ENCODE data around the gene MYO1E.

The MYO1E gene

GRCh38 chr15:59210186-59210585 lies 162.5 kb downstream of the MYO1E start:
- peaks cover 8 to 33% of the 10 kb centered on the region in 2 donors for H3K36me3 ChIP-seq (ENCODE audit: control insufficient read depth in 2 of 2, insufficient read depth in 2 of 2, low read length in 2 of 2)
- no peaks in the 10 kb centered on the region for H3K4me1 ChIP-seq (ENCODE audit: control insufficient read depth, insufficient read depth, low read length)
- no peaks in the 10 kb centered on the region for H3K27me3 ChIP-seq (ENCODE audit: control insufficient read depth in 1 of 2, insufficient read depth in 2 of 2, low read length in 2 of 2)
- no peak overlapping the region for H3K27ac ChIP-seq (ENCODE audit: low read length)
- H3K9me3 ChIP-seq (ENCODE audit: control insufficient read depth in 2 of 2, low read length in 2 of 2) = no peaks in the 10 kb centered on the region
- H3K9ac ChIP-seq (ENCODE audit: low read length in 2 of 2) = no peak overlapping the region
- H3K4me3 ChIP-seq (ENCODE audit: low read length in 2 of 2) = no peak overlapping the region

DNA sequence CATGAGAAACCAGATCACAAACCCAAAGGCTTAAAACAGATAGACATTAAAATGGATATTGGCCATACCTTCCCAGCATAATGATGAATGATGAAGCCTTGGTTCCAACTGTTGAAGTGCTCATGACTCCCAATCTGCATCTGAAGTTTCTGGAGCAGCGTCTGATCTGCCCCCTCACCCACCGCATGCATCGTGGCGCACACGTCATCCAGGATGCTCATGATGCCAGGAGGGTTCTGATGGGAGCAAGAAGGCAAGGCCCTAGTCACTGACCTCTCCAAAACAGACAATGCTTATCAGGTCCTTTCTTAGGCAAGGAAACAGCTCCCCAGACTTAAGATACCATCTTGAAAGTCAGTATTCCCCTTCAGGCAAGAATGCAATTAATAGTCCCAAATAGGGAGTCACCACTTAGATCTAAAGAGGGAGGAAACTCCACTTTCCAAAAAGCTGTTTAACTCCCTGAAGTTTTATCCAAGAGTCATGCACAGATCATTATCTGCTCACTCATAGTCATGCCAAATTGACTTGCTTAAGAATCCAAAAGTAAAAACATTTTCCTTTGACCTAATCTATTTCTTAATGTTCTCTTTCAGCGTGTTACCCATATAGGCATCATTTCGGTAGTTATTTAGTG lies 163.9 kb downstream of the MYO1E start:
- Histone ChIP-seq H3K9ac (ENCODE audit: low read length in 2 of 2) (no peak overlapping the region), H3K27ac (ENCODE audit: low read length) (no peak overlapping the region), H3K4me1 (ENCODE audit: control insufficient read depth, insufficient read depth, low read length) (no peaks in the 10 kb centered on the region), H3K27me3 (ENCODE audit: control insufficient read depth in 1 of 2, insufficient read depth in 2 of 2, low read length in 2 of 2) (no peaks in the 10 kb centered on the region), H3K9me3 (ENCODE audit: control insufficient read depth in 2 of 2, low read length in 2 of 2) (no peaks in the 10 kb centered on the region), H3K36me3 (ENCODE audit: control insufficient read depth in 2 of 2, insufficient read depth in 2 of 2, low read length in 2 of 2) (peaks cover 10 to 43% of the 10 kb centered on the region in 2 donors), H3K4me3 (ENCODE audit: low read length in 2 of 2) (no peak overlapping the region)

DNA sequence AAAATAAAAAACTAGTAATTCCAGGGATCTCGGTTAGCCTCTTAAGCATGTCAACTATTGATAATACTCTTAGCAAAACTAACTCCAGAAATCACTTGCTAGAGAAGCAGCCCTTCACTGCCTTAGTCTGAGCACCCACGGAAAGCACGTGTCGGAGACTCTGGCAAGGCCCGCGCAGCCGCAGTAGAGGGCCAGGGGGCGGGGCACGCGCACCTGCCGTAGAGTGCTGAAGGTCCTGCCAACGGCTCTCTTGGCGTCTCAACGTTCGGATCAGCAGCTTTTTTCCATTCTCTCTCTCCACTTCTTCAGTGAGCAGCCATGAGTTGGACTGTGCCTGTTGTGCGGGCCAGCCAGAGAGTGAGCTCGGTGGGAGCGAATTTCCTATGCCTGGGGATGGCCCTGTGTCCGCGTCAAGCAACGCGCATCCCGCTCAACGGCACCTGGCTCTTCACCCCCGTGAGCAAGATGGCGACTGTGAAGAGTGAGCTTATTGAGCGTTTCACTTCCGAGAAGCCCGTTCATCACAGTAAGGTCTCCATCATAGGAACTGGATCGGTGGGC lies 166.0 kb downstream of the MYO1E start, which contains the start of gene LDHAL6B:
LDHAL6B (plus strand) TSS at position 221 of the 561 bp plus-strand sequence; CDS start at position 319, 98 bp downstream.
- Histone ChIP-seq H3K4me3 (ENCODE audit: low read length in 2 of 2) (no peak within 1 kb of the TSS), H3K4me1 (ENCODE audit: control insufficient read depth, insufficient read depth, low read length) (no peaks in the 10 kb centered on the region), H3K9ac (ENCODE audit: low read length in 2 of 2) (no peak within 1 kb of the TSS), H3K9me3 (ENCODE audit: control insufficient read depth in 2 of 2, low read length in 2 of 2) (no peaks in the 10 kb centered on the region), H3K27me3 (ENCODE audit: control insufficient read depth in 1 of 2, insufficient read depth in 2 of 2, low read length in 2 of 2) (no peaks in the 10 kb centered on the region), H3K36me3 (ENCODE audit: control insufficient read depth in 2 of 2, insufficient read depth in 2 of 2, low read length in 2 of 2) (peaks cover 19 to 46% of the 10 kb centered on the region in 2 donors), H3K27ac (ENCODE audit: low read length) (no peak within 1 kb of the TSS)

- no peak overlapping the region for H3K27ac ChIP-seq (ENCODE audit: low read length)
- H3K4me1 ChIP-seq (ENCODE audit: control insufficient read depth, insufficient read depth, low read length) = no peaks in the 10 kb centered on the region
- H3K9me3 ChIP-seq (ENCODE audit: control insufficient read depth in 2 of 2, low read length in 2 of 2) = no peaks in the 10 kb centered on the region
- peaks cover 19 to 47% of the 10 kb centered on the region in 2 donors for H3K36me3 ChIP-seq (ENCODE audit: control insufficient read depth in 2 of 2, insufficient read depth in 2 of 2, low read length in 2 of 2)
- no peaks in the 10 kb centered on the region for H3K27me3 ChIP-seq (ENCODE audit: control insufficient read depth in 1 of 2, insufficient read depth in 2 of 2, low read length in 2 of 2)
- H3K4me3 ChIP-seq (ENCODE audit: low read length in 2 of 2) = no peak overlapping the region
- H3K9ac ChIP-seq (ENCODE audit: low read length in 2 of 2) = no peak overlapping the region
Observed at GRCh38 chr15:59205839-59206622, 166.6 kb downstream of the MYO1E start.

GRCh38 chr15:59203657-59204056 lies 169.0 kb downstream of the MYO1E start:
- no peak overlapping the region for H3K27ac ChIP-seq (ENCODE audit: low read length)
- no peak overlapping the region for H3K9ac ChIP-seq (ENCODE audit: low read length in 2 of 2)
- H3K27me3 ChIP-seq (ENCODE audit: control insufficient read depth in 1 of 2, insufficient read depth in 2 of 2, low read length in 2 of 2) = no peaks in the 10 kb centered on the region
- H3K36me3 ChIP-seq (ENCODE audit: control insufficient read depth in 2 of 2, insufficient read depth in 2 of 2, low read length in 2 of 2) = peaks cover 19 to 45% of the 10 kb centered on the region in 2 donors
- H3K9me3 ChIP-seq (ENCODE audit: control insufficient read depth in 2 of 2, low read length in 2 of 2) = no peaks in the 10 kb centered on the region
- H3K4me1 ChIP-seq (ENCODE audit: control insufficient read depth, insufficient read depth, low read length) = no peaks in the 10 kb centered on the region
- H3K4me3 ChIP-seq (ENCODE audit: low read length in 2 of 2) = no peak overlapping the region

GRCh38 chr15:59203008-59203407 lies 169.7 kb downstream of the MYO1E start:
- Histone ChIP-seq H3K9me3 (ENCODE audit: control insufficient read depth in 2 of 2, low read length in 2 of 2) (no peaks in the 10 kb centered on the region), H3K4me1 (ENCODE audit: control insufficient read depth, insufficient read depth, low read length) (no peaks in the 10 kb centered on the region), H3K27me3 (ENCODE audit: control insufficient read depth in 1 of 2, insufficient read depth in 2 of 2, low read length in 2 of 2) (no peaks in the 10 kb centered on the region), H3K4me3 (ENCODE audit: low read length in 2 of 2) (no peak overlapping the region), H3K9ac (ENCODE audit: low read length in 2 of 2) (no peak overlapping the region), H3K27ac (ENCODE audit: low read length) (no peak overlapping the region), H3K36me3 (ENCODE audit: control insufficient read depth in 2 of 2, insufficient read depth in 2 of 2, low read length in 2 of 2) (peaks cover 21 to 50% of the 10 kb centered on the region in 2 donors)

DNA sequence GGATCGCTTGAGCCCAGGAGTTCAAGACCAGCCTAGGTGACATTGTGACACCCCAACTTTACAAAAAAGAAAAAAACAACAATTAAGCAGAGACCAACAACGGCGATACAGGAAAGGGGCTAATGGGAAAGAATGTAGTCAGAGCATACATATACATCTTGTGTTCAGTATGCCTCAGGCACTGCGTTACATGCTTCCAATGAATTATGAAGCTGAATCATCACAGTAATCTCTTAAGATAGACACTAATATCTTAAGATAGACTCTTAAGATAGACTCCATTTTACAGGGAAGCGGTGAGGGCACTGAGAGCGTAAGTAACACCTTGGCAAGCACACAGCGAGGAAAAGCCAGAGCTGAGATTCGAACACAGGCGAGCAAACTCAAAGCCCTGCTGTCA lies 172.1 kb downstream of the MYO1E start:
- Histone ChIP-seq H3K4me3 (ENCODE audit: low read length in 2 of 2) (no peak overlapping the region), H3K27ac (ENCODE audit: low read length) (no peak overlapping the region), H3K36me3 (ENCODE audit: control insufficient read depth in 2 of 2, insufficient read depth in 2 of 2, low read length in 2 of 2) (peaks cover 19 to 32% of the 10 kb centered on the region in 2 donors), H3K9ac (ENCODE audit: low read length in 2 of 2) (no peak overlapping the region), H3K27me3 (ENCODE audit: control insufficient read depth in 1 of 2, insufficient read depth in 2 of 2, low read length in 2 of 2) (no peaks in the 10 kb centered on the region), H3K9me3 (ENCODE audit: control insufficient read depth in 2 of 2, low read length in 2 of 2) (no peaks in the 10 kb centered on the region), H3K4me1 (ENCODE audit: control insufficient read depth, insufficient read depth, low read length) (no peaks in the 10 kb centered on the region)

DNA sequence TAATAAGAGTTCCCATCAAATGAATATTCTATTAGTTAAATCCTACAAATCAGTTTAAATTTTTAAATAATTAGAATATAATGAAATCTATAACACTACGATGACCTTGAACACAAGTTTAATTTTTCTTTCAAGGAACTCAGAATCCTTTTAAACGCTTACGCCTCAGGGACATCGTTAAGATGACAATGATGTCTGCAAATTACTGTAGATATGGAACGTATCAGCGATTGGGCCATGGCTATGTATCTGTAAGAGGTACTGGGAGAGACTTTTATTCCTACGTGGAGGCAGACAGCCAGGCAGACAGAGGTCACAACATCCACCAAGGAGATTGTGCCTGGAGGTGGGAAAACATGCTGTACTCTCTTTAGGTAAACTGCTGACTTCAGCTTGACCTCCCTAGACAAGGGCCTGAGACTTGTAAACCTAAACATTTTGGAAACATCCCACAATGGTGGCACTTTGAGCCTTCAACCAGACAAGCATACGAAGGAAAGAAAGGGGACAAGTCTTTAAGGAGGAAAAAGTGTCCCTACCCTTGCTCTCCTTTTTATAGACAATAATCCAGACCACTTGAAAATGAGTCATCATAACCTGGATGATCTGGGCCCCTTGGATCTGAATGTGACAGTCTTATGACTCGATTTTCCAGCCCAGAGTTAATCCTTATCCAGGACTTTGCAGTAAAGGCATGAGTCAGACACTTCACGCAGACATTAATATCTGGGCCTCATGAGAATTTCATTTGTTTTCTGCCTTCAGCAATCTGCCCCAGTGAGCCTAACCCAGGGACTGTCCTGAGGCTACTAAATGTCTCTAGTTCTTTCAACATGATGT lies 172.8 kb downstream of the MYO1E start:
- no peaks in the 10 kb centered on the region for H3K27me3 ChIP-seq (ENCODE audit: control insufficient read depth in 1 of 2, insufficient read depth in 2 of 2, low read length in 2 of 2)
- H3K4me3 ChIP-seq (ENCODE audit: low read length in 2 of 2) = no peak overlapping the region
- no peaks in the 10 kb centered on the region for H3K4me1 ChIP-seq (ENCODE audit: control insufficient read depth, insufficient read depth, low read length)
- H3K9ac ChIP-seq (ENCODE audit: low read length in 2 of 2) = no peak overlapping the region
- peaks cover 25 to 28% of the 10 kb centered on the region in 2 donors for H3K36me3 ChIP-seq (ENCODE audit: control insufficient read depth in 2 of 2, insufficient read depth in 2 of 2, low read length in 2 of 2)
- H3K9me3 ChIP-seq (ENCODE audit: control insufficient read depth in 2 of 2, low read length in 2 of 2) = no peaks in the 10 kb centered on the region
- H3K27ac ChIP-seq (ENCODE audit: low read length) = no peak overlapping the region

- Histone ChIP-seq H3K9me3 (ENCODE audit: control insufficient read depth in 2 of 2, low read length in 2 of 2) (no peaks in the 10 kb centered on the region), H3K27ac (ENCODE audit: low read length) (no peak overlapping the region), H3K9ac (ENCODE audit: low read length in 2 of 2) (no peak overlapping the region), H3K36me3 (ENCODE audit: control insufficient read depth in 2 of 2, insufficient read depth in 2 of 2, low read length in 2 of 2) (peaks cover 28 to 30% of the 10 kb centered on the region in 2 donors), H3K27me3 (ENCODE audit: control insufficient read depth in 1 of 2, insufficient read depth in 2 of 2, low read length in 2 of 2) (no peaks in the 10 kb centered on the region), H3K4me1 (ENCODE audit: control insufficient read depth, insufficient read depth, low read length) (no peaks in the 10 kb centered on the region), H3K4me3 (ENCODE audit: low read length in 2 of 2) (no peak overlapping the region)
Observed at GRCh38 chr15:59197454-59197853, 175.2 kb downstream of the MYO1E start.

DNA sequence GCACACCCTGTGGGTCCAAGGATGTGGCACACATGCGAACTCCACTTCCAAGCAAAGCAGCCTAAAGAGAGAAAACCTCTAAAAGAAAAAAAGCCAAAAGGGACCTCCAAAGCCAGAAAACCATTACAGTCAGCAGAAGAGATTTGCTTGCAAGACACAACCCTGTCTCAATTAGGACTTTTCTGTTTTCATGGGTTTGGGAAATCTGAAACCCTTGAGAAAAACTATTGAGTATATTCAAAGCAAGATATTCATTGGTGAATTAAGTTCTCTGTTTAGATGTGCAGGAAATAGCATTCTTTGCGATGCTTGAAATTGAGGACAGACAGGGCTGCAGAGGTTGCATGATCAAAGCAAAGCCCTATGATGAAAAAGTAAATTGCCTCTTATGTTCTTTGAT lies 176.3 kb downstream of the MYO1E start:
- H3K27me3 ChIP-seq (ENCODE audit: control insufficient read depth in 1 of 2, insufficient read depth in 2 of 2, low read length in 2 of 2) = no peaks in the 10 kb centered on the region
- no peak overlapping the region for H3K9ac ChIP-seq (ENCODE audit: low read length in 2 of 2)
- H3K36me3 ChIP-seq (ENCODE audit: control insufficient read depth in 2 of 2, insufficient read depth in 2 of 2, low read length in 2 of 2) = peaks cover 24 to 25% of the 10 kb centered on the region in 2 donors
- H3K27ac ChIP-seq (ENCODE audit: low read length) = no peak overlapping the region
- H3K9me3 ChIP-seq (ENCODE audit: control insufficient read depth in 2 of 2, low read length in 2 of 2) = no peaks in the 10 kb centered on the region
- H3K4me3 ChIP-seq (ENCODE audit: low read length in 2 of 2) = no peak overlapping the region
- peaks cover 3% of the 10 kb centered on the region for H3K4me1 ChIP-seq (ENCODE audit: control insufficient read depth, insufficient read depth, low read length)

Data from stomach smooth muscle (tissue), 2 donors.